Measurements from ENCODE around the gene KDM2B.

KDM2B gene

DNA sequence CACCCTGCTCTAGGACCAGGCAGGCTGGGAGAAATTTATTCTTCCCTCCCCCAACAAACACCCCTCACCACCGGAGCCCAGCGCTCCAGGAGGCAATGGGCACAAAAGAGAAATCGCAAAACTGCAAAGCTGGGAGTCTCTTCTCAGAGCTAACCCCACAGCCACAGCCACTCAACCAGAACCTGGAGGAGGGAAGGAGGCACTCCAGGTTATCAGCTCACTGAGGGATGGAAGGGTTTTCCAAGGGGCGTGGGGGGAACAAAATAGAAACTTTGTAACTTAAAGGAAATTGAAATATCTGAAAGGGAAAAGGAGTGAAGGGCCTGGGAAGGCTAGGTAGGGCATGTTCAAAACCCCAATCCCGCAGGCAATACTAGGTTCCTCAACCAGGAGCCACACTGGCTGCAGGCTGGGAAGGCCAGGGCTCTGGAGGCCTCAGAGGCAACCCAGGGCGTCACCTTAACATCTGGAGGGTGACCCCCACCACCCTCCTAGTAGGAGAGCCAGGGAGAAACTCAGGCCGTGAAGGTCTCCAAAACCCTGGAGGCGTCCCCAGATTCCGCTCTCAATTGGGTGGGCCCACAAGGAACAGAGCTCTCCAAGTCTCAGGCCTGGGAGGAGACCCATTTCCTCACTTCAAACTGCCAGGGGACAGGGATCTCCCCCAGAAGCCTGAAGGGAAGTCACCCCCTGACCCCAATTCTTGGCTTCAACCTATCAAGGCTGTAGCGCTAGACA lies 3.2 kb downstream of the KDM2B start:
- H3K4me3 ChIP-seq (ENCODE audit: low read length): peak overlapping the region; percentile 67
- no peak for DNase-seq (ENCODE audit: low read depth)
- TF ChIP-seq, protein P1, sequence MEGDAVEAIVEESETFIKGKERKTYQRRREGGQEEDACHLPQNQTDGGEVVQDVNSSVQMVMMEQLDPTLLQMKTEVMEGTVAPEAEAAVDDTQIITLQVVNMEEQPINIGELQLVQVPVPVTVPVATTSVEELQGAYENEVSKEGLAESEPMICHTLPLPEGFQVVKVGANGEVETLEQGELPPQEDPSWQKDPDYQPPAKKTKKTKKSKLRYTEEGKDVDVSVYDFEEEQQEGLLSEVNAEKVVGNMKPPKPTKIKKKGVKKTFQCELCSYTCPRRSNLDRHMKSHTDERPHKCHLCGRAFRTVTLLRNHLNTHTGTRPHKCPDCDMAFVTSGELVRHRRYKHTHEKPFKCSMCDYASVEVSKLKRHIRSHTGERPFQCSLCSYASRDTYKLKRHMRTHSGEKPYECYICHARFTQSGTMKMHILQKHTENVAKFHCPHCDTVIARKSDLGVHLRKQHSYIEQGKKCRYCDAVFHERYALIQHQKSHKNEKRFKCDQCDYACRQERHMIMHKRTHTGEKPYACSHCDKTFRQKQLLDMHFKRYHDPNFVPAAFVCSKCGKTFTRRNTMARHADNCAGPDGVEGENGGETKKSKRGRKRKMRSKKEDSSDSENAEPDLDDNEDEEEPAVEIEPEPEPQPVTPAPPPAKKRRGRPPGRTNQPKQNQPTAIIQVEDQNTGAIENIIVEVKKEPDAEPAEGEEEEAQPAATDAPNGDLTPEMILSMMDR (conservative IDR thresholded peaks at IDR 0.05; ENCODE audit: low read length): no peak

DNA sequence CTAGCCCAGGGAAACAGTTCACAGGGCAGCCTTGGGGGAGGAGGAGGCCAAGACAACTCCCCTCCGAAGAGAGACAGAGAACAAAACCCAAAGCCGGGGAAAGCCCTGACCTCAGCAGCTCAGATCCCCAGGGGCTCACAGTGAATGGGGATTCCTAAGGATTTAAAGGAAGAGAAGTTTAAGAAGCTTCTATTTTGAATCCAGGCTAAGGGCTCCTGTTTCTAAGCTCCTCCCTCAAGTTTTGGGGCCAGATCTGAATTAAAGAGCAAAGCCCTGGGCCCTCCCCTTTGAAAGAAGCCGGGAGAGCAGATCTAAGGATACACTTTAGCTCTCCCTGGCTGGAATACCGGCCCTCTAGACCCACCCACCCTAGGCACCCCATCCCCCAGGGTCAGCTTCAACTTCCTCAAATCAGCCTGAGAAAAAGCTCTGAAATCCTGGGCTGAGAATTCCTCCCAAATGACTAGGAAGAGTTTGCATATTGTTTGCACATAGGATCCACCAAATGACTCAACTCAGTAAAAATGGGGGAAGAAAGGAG lies 3.9 kb downstream of the KDM2B start:
- DNase-seq (ENCODE audit: low read depth): peak; percentile 94
- TF ChIP-seq, protein P1 (conservative IDR thresholded peaks at IDR 0.05; ENCODE audit: low read length): no peak
- peak overlapping the region; percentile 67 for H3K4me3 ChIP-seq (ENCODE audit: low read length)

DNA sequence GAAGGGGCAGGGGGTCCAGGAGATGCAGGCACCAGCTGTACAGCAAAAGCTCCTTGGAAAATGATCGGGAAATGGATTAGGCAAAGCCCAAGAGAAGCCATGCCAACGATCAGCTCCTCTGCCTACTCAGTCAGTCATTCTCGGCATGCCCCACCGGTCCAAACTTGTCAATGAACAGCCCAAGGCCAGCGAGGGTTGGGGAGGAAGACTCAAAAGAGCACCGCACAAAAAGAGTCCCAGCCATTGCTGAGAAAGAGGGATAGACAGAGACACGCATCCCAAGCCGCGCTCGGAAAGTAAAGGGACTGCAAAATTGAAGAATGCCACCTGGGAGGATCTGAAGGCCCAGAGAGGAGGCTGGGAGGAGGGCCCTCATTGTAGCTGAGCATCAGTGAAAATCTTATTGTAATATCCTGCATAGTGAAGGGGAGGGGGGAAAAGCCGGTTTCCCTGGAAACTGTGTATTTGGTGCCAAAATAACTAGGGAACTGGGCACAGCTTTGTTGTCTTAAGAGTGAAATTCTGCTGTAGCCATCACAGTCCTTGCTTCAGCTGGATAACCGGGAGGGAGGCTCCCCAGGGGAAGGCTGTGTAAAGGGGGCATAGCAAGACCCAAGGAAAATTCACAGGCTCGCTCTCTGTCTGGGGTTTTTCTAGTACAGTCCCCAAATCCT lies 4.7 kb downstream of the KDM2B start:
- TF ChIP-seq, protein P1 (conservative IDR thresholded peaks at IDR 0.05; ENCODE audit: low read length): no peak
- H3K4me3 ChIP-seq (ENCODE audit: low read length): no peak overlapping the region
- peak; percentile 34 for DNase-seq (ENCODE audit: low read depth)

DNA sequence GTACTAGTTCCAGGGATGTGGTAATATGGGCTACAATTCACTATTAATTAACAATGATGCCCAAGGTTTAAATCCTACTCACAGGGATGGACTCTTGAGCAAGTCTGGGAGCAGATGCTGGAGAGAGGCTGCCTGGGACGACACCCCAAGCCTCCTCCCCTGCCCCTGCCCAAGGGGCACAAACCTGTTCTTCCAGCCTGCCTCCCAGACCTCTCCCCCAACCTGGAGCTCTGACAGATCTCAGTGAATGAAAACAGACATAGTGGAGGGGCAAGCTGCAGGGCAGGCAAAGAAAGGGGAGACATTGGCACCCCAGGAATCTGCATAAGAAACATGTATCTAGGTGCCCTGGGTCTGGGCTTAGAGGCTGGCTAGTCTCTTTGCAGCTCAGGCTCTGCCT lies 5.8 kb downstream of the KDM2B start:
- DNase-seq (ENCODE audit: low read depth): no peak
- TF ChIP-seq, protein P1 (conservative IDR thresholded peaks at IDR 0.05; ENCODE audit: low read length): no peak
- no peak overlapping the region for H3K4me3 ChIP-seq (ENCODE audit: low read length)

DNA sequence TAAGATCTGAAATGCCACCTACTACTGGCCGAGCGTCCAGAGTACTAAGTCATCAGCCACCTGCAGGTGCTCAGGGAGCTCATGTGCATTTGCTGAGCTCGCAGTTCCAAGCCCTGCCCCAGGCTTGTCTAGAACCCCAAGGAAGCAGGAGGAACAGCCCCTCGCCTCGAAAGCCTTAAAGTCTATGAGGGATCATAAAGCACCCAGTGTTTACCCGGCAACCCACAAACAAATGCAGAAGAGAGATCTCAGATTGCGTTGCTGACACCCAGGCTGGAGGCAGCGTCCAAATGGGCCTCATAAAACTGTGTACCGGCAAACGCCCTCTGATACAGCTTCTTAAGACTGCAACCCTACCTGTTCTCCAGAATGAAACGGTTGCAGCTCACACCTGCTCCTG lies 6.8 kb downstream of the KDM2B start:
- DNase-seq (ENCODE audit: low read depth): no peak
- TF ChIP-seq, protein P1 (conservative IDR thresholded peaks at IDR 0.05; ENCODE audit: low read length): no peak

DNA sequence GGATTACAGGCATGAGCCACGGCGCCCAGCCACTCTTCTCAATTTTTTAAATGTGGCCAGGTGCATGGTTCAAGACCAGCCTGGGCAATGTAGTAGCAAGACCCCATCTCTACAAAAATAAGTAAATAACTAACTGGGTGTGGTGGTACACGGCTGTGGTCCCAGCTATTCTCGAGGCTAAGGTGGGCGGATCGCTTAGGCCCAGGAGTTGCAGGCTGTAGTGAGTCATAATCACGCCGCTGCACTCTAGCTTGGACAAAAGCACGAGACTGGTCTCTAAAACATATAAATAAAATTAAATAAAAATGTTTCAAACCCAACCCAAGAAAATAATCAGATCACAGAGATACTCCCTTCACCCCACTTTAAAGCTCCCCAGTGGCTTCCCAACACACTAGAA lies 8.9 kb downstream of the KDM2B start:
- no peak for DNase-seq (ENCODE audit: low read depth)
- no peak overlapping the region for H3K4me3 ChIP-seq (ENCODE audit: low read length)
- TF ChIP-seq, protein P1 (conservative IDR thresholded peaks at IDR 0.05; ENCODE audit: low read length): no peak

More for the DNA sequence above, 6.8 kb downstream of the KDM2B start:
- no peak overlapping the region for H3K4me3 ChIP-seq (ENCODE audit: low read length)
